ENCODE results near the gene ZBTB7A. TPM values are rescaled to one million over a fixed set of nuclear protein-coding genes. Genes with fewer than 3 reads are reported as not detected.

Gene ZBTB7A
- total RNA-seq, 2 donors from 2014 or later: 30.9 to 31.3 TPM

DNA sequence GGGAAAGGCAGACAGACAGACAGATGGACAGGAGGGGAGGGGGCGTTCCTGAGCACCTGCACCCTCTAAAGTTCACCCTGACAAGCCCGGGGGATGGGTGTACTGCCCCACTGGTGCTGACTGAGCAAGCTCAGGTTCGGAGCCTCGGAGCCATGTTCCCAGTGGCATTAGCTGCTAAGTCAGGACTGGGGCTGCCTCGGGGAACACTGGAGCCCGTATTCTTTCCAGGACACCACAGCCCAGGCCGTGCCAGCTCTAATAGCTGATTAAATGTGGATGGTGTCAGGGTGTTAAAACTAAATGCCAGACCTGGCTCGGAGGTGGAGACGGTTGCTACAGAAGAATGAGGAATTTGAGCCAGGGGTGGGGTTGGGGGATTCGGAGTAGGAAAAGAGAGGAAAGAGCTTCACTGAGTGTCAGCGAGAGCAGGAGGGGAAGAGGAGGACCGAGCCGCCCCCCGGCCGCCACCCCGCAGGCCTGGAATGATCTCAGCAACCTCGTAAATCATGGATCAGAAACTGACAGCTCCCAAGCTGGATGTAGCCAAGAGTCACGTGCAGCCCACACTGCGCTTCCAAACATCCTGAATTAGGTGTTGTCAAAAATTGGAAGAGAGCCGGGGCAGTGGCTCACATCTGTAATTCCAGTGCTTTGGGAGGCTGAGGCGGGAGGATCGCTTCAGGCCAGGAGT lies 46.8 kb upstream of the ZBTB7A start:
- TF ChIP-seq POLR2A (IDR thresholded peaks at IDR 0.05): no peak
- TF ChIP-seq, protein P1, sequence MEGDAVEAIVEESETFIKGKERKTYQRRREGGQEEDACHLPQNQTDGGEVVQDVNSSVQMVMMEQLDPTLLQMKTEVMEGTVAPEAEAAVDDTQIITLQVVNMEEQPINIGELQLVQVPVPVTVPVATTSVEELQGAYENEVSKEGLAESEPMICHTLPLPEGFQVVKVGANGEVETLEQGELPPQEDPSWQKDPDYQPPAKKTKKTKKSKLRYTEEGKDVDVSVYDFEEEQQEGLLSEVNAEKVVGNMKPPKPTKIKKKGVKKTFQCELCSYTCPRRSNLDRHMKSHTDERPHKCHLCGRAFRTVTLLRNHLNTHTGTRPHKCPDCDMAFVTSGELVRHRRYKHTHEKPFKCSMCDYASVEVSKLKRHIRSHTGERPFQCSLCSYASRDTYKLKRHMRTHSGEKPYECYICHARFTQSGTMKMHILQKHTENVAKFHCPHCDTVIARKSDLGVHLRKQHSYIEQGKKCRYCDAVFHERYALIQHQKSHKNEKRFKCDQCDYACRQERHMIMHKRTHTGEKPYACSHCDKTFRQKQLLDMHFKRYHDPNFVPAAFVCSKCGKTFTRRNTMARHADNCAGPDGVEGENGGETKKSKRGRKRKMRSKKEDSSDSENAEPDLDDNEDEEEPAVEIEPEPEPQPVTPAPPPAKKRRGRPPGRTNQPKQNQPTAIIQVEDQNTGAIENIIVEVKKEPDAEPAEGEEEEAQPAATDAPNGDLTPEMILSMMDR (IDR thresholded peaks at IDR 0.05): no peak
- intact Hi-C loops (cut with DNase I): no loop called here
- 93 to 95% methylated on average over 15 to 22 of the region's 22 CpGs for WGBS, 2 donors
- H3K4me1 ChIP-seq: no peaks in the 10 kb centered on the region
- DNase-seq (no peak), ATAC-seq (no peak)
- no peak overlapping the region for H3K4me3 ChIP-seq
- H3K27me3 ChIP-seq: no peaks in the 10 kb centered on the region
- no peak overlapping the region for H3K27ac ChIP-seq
- H3K36me3 ChIP-seq (replicated peaks in 1 of 2; ENCODE audit: insufficient read depth in 1 of 2, low read depth in 2 of 2): peaks cover 0 to 6% of the 10 kb centered on the region in 2 donors
- no peaks in the 10 kb centered on the region for H3K9me3 ChIP-seq

GRCh38 chr19:4112367-4112766 lies 45.7 kb upstream of the ZBTB7A start:
- WGBS, 2 donors: 92 to 100% methylated on average over 6 to 15 of the region's 17 CpGs
- ATAC-seq: no peak
- TF ChIP-seq POLR2A (IDR thresholded peaks at IDR 0.05): no peak
- TF ChIP-seq, protein P1 (IDR thresholded peaks at IDR 0.05): no peak
- no peak overlapping the region for H3K4me3 ChIP-seq
- H3K27me3 ChIP-seq: no peaks in the 10 kb centered on the region
- H3K27ac ChIP-seq: no peak overlapping the region
- no peak for DNase-seq
- peaks cover 0 to 5% of the 10 kb centered on the region in 2 donors for H3K36me3 ChIP-seq (replicated peaks in 1 of 2; ENCODE audit: insufficient read depth in 1 of 2, low read depth in 2 of 2)
- intact Hi-C loops (cut with DNase I): no loop called here
- H3K9me3 ChIP-seq: no peaks in the 10 kb centered on the region
- H3K4me1 ChIP-seq: no peaks in the 10 kb centered on the region

DNA sequence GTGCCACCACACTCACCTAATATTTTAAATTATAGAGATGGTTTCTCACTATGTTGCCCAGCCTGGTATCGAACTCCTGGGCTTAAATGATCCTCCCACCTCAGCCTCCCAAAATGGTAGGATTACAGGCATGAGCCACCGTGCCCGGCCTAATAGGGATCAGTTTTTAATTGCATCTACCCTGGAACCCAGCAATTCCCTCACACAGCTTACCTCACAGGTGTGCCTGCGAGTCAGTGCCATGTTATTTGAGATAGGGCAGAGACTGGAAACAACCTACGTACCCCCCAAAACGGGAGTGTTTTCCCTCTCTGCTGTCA lies 42.9 kb upstream of the ZBTB7A start:
- no peaks in the 10 kb centered on the region for H3K27me3 ChIP-seq
- no peaks in the 10 kb centered on the region for H3K4me1 ChIP-seq
- TF ChIP-seq, protein P1 (IDR thresholded peaks at IDR 0.05): no peak
- no peak for TF ChIP-seq POLR2A (IDR thresholded peaks at IDR 0.05)
- intact Hi-C loops (cut with DNase I): no loop called here
- H3K36me3 ChIP-seq (replicated peaks in 1 of 2; ENCODE audit: insufficient read depth in 1 of 2, low read depth in 2 of 2): peaks cover 0 to 5% of the 10 kb centered on the region in 2 donors
- ATAC-seq: no peak
- WGBS, 2 donors: 89 to 95% methylated on average over 6 of the region's 6 CpGs
- DNase-seq: no peak
- H3K9me3 ChIP-seq: no peaks in the 10 kb centered on the region
- H3K27ac ChIP-seq: no peak overlapping the region
- H3K4me3 ChIP-seq: no peak overlapping the region

DNA sequence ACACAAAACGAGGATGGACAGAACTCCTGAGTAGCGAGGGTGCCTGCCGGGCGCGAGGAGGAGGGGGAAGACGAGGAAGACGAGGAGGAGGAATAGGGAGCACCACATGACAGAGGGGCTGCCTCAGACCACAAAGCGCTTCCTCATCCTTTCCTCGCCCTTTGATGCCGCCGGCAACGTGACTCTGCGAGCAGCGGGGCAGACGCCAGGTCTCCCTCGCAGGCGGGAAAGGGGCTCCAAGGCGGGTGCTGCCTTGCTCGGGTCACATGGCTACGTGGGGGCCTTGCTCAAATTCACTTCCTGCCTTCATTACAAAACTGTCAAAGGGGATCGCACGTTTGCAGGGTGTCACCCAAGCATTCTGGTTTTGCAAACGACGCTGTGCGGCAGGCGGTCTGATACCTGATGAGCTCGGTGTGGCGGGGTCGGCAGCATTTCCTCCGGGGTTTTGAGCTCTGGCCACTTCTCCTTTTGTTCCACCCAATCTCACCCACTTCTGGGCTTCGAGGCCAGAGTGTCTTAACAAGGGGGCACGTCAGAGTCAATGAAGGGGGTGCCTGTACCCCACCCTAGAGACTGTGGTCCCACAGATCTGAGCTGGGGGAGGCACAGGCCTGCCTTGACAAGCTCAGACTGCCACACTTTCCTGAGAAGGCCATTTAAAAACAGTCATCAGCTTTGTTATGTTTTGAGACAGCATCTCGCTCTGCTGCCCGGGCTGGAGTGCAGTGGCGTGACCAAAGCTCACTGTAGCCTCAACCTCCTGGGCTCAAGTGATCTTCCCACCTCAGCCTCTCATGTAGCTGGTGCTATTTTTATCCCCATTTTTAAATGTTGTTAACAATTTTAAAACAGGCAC lies 42.3 kb upstream of the ZBTB7A start:
- intact Hi-C loops (cut with DNase I): no loop called here
- Histone ChIP-seq H3K4me1 (no peaks in the 10 kb centered on the region), H3K36me3 (replicated peaks in 1 of 2; ENCODE audit: insufficient read depth in 1 of 2, low read depth in 2 of 2) (peaks cover 0 to 3% of the 10 kb centered on the region in 2 donors), H3K27me3 (no peaks in the 10 kb centered on the region), H3K9me3 (no peaks in the 10 kb centered on the region), H3K4me3 (no peak overlapping the region), H3K27ac (no peak overlapping the region)
- 76 to 90% methylated on average over 31 to 35 of the region's 35 CpGs for WGBS, 2 donors
- TF ChIP-seq, protein P1 (IDR thresholded peaks at IDR 0.05): no peak
- TF ChIP-seq POLR2A (IDR thresholded peaks at IDR 0.05): no peak
- no peak for ATAC-seq
- peak in 1 of 4 donors; percentile 31 for DNase-seq
